ENCODE measurements around the gene PLA2G4A.

- TF ChIP-seq CTCF (IDR thresholded peaks at IDR 0.05) = no peak
- TF ChIP-seq POLR2A (IDR thresholded peaks at IDR 0.05) = no peak
Measured at GRCh38 chr1:186792870-186793581, 35.7 kb upstream of the PLA2G4A start.

Measured in esophagus squamous epithelium (tissue), 4 donors.